ENCODE measurements around the gene BICD1. TPM values are rescaled to one million over a fixed set of nuclear protein-coding genes. Genes with fewer than 3 reads are reported as not detected.
A peak's percentile ranks its signal among the peaks of the same experiment; 100 is the strongest.

Gene BICD1
- total RNA-seq, 1 donor from 2014 or later: 6.1 TPM

DNA sequence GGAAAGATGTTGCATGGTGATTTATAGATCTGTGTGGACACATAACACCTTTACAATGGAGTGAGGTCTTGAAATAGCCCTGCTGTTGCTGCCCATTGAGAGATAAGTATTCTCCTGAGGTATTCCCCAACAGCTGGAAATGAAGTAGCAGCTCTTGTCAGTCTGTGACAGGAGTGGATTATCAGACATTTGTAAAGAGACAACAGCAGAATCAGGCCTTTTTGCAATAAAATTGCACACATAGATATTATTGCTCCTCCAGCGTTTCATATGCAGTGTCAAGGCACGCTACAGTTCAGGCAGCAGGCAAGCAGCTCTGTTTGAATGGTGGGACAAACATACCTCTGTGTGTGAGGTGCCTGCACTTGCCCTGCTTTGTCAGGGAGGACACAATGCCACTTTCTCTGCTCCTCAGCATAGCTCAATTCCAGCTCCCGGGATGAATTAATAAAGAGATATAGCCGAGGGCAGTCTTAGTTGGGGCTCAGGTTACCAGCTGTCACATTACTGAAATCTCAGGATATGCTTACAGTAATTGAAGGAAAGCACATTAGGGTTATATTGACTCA is 49.4 kb downstream of the BICD1 start:
- TF ChIP-seq, protein P1, sequence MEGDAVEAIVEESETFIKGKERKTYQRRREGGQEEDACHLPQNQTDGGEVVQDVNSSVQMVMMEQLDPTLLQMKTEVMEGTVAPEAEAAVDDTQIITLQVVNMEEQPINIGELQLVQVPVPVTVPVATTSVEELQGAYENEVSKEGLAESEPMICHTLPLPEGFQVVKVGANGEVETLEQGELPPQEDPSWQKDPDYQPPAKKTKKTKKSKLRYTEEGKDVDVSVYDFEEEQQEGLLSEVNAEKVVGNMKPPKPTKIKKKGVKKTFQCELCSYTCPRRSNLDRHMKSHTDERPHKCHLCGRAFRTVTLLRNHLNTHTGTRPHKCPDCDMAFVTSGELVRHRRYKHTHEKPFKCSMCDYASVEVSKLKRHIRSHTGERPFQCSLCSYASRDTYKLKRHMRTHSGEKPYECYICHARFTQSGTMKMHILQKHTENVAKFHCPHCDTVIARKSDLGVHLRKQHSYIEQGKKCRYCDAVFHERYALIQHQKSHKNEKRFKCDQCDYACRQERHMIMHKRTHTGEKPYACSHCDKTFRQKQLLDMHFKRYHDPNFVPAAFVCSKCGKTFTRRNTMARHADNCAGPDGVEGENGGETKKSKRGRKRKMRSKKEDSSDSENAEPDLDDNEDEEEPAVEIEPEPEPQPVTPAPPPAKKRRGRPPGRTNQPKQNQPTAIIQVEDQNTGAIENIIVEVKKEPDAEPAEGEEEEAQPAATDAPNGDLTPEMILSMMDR (IDR thresholded peaks at IDR 0.05; ENCODE audit: insufficient read depth, low read length, severe bottlenecking): no peak
- no peak for FAIRE-seq

DNA sequence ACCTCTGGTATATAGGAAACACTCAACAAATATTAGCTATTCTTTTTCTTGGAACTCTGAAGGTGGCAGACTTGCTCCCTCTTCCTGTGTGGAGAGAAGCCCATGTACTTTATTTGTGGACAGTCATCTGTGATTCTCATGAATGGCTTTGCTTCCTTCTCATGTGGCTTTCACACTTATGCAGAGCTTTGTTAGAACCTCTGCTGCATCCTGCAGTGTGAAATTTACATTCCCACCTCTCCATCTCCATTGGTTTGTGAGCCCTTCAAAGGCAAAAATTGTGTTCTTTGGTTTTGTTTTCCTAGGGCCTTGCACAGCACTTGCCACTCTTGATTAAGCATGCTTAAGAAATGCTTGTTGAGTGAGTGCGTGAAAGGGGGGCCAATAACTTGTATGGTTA is 51.9 kb downstream of the BICD1 start:
- FAIRE-seq: no peak
- no peak for DNase-seq (ENCODE audit: low read depth)
- no peaks in the 10 kb centered on the region for H3K27me3 ChIP-seq (ENCODE audit: control insufficient read depth, insufficient read depth, low read length)
- TF ChIP-seq, protein P1 (IDR thresholded peaks at IDR 0.05; ENCODE audit: insufficient read depth, low read length, severe bottlenecking): no peak
- no peak overlapping the region for H3K4me3 ChIP-seq (ENCODE audit: low read depth, low read length)
- H3K36me3 ChIP-seq (ENCODE audit: control insufficient read depth, insufficient read depth, low read length): peaks cover 2% of the 10 kb centered on the region

More for the DNA sequence above, 49.4 kb downstream of the BICD1 start:
- Histone ChIP-seq H3K4me3 (ENCODE audit: low read depth, low read length) (no peak overlapping the region), H3K36me3 (ENCODE audit: control insufficient read depth, insufficient read depth, low read length) (no peaks in the 10 kb centered on the region), H3K27me3 (ENCODE audit: control insufficient read depth, insufficient read depth, low read length) (no peaks in the 10 kb centered on the region)
- peak; percentile 17 for DNase-seq (ENCODE audit: low read depth)

DNA sequence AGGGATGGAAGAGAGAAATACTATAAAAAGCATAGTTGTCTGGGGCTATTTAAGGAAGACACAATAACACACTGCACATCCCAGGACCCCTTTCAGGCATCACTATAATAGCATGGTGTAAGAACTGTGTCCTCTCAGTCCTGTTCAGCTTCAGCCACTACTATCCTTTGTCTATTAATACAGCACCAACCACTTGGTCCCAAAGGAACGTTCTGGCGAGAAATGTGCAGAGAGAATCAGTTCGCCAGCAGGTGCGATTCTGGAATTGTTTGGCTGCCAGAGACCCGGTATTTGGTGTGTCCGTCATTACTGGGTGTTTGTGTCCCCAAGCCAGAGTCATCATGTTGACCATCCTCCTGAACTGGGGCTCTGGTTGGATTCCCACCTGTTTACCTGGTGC is 52.7 kb downstream of the BICD1 start:
- DNase-seq (ENCODE audit: low read depth) (no peak), FAIRE-seq (no peak)
- H3K36me3 ChIP-seq (ENCODE audit: control insufficient read depth, insufficient read depth, low read length): peaks cover 2% of the 10 kb centered on the region
- no peak overlapping the region for H3K4me3 ChIP-seq (ENCODE audit: low read depth, low read length)
- TF ChIP-seq, protein P1 (IDR thresholded peaks at IDR 0.05; ENCODE audit: insufficient read depth, low read length, severe bottlenecking): no peak
- no peaks in the 10 kb centered on the region for H3K27me3 ChIP-seq (ENCODE audit: control insufficient read depth, insufficient read depth, low read length)

DNA sequence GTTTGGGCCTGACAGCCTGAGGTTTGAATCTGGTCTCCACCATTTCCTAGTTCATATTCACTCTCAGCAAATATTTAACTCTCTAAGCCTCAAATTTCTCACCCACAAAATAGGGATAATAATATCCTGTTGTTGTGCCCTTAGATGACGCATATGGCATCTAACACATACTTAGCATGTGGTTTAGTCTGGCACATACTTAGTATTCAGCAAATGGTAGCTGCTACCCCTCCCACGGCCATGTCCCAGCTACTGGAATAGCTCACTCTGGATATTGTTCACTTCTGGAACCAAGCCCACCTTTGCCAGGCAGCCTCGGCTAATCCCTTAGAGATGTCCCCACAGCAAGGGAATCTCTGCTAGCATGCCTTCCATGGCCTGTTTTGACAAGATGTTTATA is 53.3 kb downstream of the BICD1 start:
- FAIRE-seq (no peak), DNase-seq (ENCODE audit: low read depth) (no peak)
- TF ChIP-seq, protein P1 (IDR thresholded peaks at IDR 0.05; ENCODE audit: insufficient read depth, low read length, severe bottlenecking): no peak
- H3K4me3 ChIP-seq (ENCODE audit: low read depth, low read length): no peak overlapping the region
- H3K27me3 ChIP-seq (ENCODE audit: control insufficient read depth, insufficient read depth, low read length): no peaks in the 10 kb centered on the region
- peaks cover 2% of the 10 kb centered on the region for H3K36me3 ChIP-seq (ENCODE audit: control insufficient read depth, insufficient read depth, low read length)

DNA sequence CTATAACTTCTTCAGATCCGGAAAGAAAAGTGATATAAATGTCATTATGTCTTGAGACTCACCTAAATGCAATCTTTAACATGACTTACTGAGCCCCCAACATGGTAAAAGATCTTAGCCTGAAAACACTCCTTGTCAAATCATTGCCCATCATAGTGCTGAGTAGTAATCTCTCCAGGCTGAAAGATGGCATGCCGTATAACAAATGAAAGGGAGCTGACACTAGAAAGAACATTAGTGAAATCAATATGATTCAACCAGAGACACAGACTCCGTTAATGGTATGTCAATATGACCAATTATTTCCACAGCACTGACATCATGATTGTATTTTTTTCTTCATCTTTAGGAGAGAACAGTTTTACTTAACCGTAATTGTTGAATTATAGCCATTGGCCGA is 54.4 kb downstream of the BICD1 start:
- TF ChIP-seq, protein P1 (IDR thresholded peaks at IDR 0.05; ENCODE audit: insufficient read depth, low read length, severe bottlenecking): no peak
- FAIRE-seq (no peak), DNase-seq (ENCODE audit: low read depth) (no peak)
- Histone ChIP-seq H3K4me3 (ENCODE audit: low read depth, low read length) (no peak overlapping the region), H3K27me3 (ENCODE audit: control insufficient read depth, insufficient read depth, low read length) (no peaks in the 10 kb centered on the region), H3K36me3 (ENCODE audit: control insufficient read depth, insufficient read depth, low read length) (peaks cover 2% of the 10 kb centered on the region)

DNA sequence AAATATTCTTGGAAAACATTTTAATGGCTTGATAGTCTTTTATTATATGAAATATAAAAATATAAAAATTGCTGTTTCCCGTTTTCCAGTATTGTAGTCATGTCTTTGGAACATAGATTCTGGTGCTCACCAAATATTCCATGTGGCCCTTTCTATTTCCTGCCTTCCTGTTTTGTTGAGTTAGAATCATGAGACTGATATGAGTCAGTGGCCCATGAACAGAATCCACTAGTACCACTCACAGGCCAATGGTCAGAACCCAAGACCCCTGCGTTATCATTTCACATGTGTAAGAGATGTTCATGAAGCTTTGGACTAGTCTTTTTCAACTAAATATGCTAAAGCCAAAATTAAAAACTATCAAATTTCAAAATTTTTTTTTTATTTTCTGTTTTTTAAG is 56.9 kb downstream of the BICD1 start:
- Histone ChIP-seq H3K36me3 (ENCODE audit: control insufficient read depth, insufficient read depth, low read length) (peaks cover 2% of the 10 kb centered on the region), H3K27me3 (ENCODE audit: control insufficient read depth, insufficient read depth, low read length) (no peaks in the 10 kb centered on the region), H3K4me3 (ENCODE audit: low read depth, low read length) (no peak overlapping the region)
- TF ChIP-seq, protein P1 (IDR thresholded peaks at IDR 0.05; ENCODE audit: insufficient read depth, low read length, severe bottlenecking): no peak
- FAIRE-seq (no peak), DNase-seq (ENCODE audit: low read depth) (no peak)
